ENCODE results near the gene ALOX15.
"Not testable (repeated sequence)": the region's sequence is repeated elsewhere in the genome, so short reads cannot be mapped to it uniquely, and the experiment has no call there.

DNA sequence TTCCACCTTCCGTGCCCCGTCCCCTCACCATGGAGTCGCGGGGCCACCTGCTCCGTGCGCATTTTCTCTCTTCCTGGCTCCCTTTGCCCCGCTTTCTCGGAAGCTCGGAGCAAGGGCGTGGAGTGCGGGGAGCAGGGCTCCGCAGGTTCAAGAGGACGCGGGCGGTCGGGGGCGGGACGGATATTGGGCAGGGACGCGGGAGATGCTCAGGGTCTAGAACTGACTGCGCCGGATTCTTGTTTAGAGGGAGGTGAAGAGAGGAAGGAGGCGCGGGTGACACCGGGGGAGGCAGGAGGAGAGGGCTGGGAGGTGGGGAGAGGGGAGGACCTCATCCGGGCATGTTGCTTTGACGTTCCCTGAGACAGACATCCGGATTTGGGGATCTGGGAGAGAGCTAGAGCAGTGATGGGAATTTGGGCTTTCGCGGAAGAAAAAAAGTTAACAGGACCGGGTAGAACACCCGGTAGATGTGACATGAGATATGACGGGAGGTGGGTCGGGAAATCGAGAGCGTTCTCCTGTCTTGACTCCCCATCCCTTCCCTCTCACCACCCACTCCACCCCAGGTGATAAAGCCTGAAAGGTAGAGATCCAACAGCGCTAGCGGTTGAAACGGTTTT is 799 bp downstream of the ALOX15 start:
- TF ChIP-seq, protein P1, sequence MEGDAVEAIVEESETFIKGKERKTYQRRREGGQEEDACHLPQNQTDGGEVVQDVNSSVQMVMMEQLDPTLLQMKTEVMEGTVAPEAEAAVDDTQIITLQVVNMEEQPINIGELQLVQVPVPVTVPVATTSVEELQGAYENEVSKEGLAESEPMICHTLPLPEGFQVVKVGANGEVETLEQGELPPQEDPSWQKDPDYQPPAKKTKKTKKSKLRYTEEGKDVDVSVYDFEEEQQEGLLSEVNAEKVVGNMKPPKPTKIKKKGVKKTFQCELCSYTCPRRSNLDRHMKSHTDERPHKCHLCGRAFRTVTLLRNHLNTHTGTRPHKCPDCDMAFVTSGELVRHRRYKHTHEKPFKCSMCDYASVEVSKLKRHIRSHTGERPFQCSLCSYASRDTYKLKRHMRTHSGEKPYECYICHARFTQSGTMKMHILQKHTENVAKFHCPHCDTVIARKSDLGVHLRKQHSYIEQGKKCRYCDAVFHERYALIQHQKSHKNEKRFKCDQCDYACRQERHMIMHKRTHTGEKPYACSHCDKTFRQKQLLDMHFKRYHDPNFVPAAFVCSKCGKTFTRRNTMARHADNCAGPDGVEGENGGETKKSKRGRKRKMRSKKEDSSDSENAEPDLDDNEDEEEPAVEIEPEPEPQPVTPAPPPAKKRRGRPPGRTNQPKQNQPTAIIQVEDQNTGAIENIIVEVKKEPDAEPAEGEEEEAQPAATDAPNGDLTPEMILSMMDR (IDR thresholded peaks at IDR 0.05): not testable (repeated sequence)
- not testable (repeated sequence) for TF ChIP-seq POLR2A (IDR thresholded peaks at IDR 0.05)

Measured in esophagus squamous epithelium (tissue), 4 donors.